HFF-Myc (cell line): Measurements from ENCODE around the gene LAMA4.

Experiments used
- DNase-seq: peaks from one replicate; pipeline ENCODE4 v3.0.0-alpha.2; 2011; ENCODE audit warnings: low read depth; ENCODE audit errors: extremely low read depth
- H3K4me3 ChIP-seq: replicated peaks from 2 replicates; pipeline ENCODE4 v1.5.1; 2011; ENCODE audit warnings: low read depth, mild to moderate bottlenecking, control low read depth, low read length
- TF ChIP-seq, protein P1 (sequence below): IDR thresholded peaks from 2 replicates; pipeline ENCODE4 v1.5.1; 2012; ENCODE audit warnings: mild to moderate bottlenecking, low read depth, low read length, control low read depth; ENCODE audit errors: missing control alignments

LAMA4 gene

DNA sequence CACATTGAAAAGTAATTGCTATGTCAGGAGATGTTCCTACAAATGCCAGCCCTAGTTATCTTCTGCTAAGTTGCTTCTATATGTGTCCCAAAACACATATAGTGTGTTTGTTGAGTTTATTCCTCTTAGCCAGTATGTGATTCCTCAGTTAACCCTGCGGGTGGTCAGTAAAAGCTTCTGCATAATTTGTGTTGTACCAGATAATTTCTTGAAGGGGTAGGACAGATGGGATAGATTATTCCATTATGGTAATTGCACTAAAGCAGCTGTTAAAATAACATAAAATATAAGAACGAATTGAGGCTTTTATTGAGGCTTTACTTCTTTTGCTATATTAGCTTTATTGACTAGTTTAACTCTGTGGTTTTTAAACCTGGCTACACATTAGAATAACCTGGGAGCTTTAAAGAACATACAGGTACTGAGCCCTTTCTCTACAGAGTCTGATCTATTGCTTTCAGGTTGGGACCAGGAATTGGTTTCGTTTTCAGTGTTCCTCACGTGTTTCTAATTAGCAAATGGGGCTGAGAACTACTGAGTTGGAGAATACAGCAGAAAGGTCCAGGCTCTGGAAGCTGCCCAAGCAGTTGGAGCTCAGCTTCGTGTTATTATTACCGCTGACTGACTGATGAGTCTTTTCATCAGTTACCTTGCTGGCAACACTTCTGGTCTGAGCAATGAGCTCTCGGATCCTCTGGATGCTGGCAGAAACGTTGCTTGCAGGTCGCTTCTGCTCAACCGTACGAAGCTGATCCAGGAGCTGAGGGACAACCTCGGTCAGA is 110.0 kb downstream of the LAMA4 start:
- TF ChIP-seq, protein P1, sequence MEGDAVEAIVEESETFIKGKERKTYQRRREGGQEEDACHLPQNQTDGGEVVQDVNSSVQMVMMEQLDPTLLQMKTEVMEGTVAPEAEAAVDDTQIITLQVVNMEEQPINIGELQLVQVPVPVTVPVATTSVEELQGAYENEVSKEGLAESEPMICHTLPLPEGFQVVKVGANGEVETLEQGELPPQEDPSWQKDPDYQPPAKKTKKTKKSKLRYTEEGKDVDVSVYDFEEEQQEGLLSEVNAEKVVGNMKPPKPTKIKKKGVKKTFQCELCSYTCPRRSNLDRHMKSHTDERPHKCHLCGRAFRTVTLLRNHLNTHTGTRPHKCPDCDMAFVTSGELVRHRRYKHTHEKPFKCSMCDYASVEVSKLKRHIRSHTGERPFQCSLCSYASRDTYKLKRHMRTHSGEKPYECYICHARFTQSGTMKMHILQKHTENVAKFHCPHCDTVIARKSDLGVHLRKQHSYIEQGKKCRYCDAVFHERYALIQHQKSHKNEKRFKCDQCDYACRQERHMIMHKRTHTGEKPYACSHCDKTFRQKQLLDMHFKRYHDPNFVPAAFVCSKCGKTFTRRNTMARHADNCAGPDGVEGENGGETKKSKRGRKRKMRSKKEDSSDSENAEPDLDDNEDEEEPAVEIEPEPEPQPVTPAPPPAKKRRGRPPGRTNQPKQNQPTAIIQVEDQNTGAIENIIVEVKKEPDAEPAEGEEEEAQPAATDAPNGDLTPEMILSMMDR, result no peak
- H3K4me3 ChIP-seq, result no peak overlapping the region
- peak; percentile 63 for DNase-seq

DNA sequence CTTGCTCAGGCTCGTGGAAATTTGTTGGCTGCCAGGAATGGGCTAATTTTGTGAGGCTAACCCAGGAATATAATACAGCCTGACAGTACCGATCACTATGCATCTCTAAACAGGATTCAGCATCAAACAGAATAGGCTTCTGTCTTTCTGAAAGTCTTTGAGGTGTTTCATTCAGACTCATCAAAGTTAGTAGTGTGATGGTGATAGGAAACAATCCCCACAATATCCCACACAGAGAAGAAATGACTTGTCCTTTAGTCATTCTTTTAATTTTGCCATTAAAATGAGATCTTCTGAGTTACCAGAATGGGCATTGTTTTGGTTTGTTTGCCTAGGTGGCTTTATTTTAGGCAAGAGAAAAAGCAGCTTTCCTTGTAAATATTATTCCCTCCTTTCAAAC is 112.7 kb downstream of the LAMA4 start:
- no peak overlapping the region for H3K4me3 ChIP-seq
- TF ChIP-seq, protein P1, result no peak
- no peak for DNase-seq

DNA sequence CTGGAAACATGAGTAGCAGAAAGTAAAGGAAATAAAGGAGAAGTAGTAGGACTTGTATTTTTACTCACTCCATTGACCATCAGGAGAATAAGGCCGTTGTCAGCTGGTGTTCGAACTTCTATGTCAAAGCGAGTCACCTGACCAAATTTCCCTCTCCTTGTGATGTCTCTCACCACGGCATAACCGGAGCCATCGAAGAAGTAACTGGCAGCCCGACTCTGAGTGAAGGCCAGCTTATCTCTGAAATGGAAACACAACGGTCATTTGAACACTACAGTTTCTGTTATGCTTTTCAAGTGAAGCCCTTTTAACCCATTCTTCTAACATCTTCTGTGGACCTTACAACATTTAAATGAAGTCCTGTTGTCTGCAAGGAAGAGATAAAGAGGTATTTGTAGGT is 115.3 kb downstream of the LAMA4 start:
- no peak for DNase-seq
- TF ChIP-seq, protein P1, result no peak
- H3K4me3 ChIP-seq, result no peak overlapping the region

DNA sequence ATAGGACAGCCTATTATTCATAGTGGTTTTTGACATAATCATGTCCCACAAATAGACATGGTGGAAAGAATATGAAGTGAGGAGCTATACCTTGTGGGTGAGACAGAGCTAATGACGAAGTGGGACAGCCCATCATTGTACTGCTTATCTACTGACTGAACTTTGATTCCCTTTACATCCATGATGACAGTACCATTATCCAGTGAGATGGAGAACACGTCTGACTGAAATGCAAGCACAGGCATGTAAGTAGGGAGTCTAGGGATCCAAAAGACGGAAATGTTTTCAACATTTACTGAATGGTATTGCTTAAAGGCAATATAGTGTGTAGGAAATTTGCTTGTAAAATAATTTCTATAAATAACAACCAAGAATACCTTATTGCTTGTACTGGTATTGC is 123.5 kb downstream of the LAMA4 start:
- H3K4me3 ChIP-seq, result no peak overlapping the region
- DNase-seq, result no peak
- TF ChIP-seq, protein P1, result no peak

DNA sequence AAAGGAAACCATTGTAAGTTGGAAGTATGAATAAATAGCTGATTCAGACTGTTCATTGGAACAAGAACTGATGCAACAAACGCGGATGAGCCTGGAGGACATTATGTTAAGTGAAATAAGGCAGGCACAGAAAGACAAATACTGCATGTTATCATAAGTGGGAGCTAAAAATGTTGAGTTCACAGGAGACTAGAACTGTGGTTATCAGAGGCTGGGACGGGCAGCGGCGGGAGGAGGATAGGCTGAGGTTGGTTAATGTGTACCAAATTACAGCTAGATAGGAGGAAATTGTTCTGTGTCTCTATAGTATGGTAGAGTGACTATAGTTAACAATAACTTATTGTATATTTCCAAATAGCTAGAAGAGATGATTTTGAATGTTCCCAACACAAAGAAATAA is 126.2 kb downstream of the LAMA4 start:
- DNase-seq, result no peak
- no peak overlapping the region for H3K4me3 ChIP-seq
- TF ChIP-seq, protein P1, result no peak

DNA sequence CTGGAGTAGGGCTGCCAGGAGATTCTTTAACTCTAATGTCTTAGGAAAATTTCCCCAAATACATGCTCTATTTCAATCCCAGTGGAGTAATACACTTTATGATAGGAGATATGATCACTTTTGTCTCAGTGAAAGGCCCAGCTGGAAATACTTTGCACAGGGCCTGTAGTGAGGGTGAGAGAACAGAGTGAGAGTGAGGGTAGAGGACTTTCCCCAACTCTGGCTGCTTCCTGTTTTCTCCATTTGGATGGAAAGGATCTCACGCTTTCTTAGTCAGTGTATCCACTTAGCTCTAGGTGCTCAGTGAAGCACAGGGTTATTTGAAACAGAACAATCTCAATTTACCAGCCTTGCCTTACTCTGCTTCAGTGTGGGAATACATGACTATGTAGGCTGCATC is 130.4 kb downstream of the LAMA4 start:
- no peak overlapping the region for H3K4me3 ChIP-seq
- TF ChIP-seq, protein P1, result no peak
- DNase-seq, result no peak

DNA sequence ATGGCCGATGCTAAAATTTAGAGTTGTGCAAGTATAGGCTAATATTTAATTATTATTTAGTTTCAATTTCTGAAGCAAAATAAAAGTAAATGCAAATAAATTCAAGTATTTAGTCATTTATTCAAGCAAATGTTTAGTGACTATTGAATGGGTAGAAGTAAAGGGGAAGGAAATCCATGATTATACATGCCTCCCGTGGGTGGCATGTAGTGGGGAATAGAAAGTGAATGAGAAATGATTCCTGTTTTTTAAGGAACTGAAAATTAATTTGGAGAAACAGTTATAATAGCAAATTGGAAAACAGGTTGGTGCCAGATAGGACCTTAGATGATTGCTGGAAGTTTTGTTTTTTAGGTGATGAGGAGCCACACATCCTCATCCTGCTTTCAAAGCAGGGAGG is 131.6 kb downstream of the LAMA4 start:
- no peak for DNase-seq
- TF ChIP-seq, protein P1, result no peak
- no peak overlapping the region for H3K4me3 ChIP-seq
